H1 (cell line): ENCODE measurements around the gene P3H1. TPM values are rescaled to one million over a fixed set of nuclear protein-coding genes. Genes with fewer than 3 reads are reported as not detected.

Experiments used
- CTCF ChIP-seq, 3 experiments: IDR thresholded peaks; 1 replicate in 2 of 3; 2 replicates in 1 of 3; pipeline versions ENCODE4 v1.5.1 to v1.6.1; 2011; ENCODE audit warnings: low read length in 3 of 3, mild to moderate bottlenecking in 3 of 3, inconsistent platforms in 2 of 3, low read depth in 1 of 3, moderate library complexity in 1 of 3; ENCODE audit not compliant: insufficient read depth in 1 of 3; ENCODE audit errors: control extremely low read depth in 1 of 3
- HDAC2 ChIP-seq, 2 experiments: fragments of 300-600 bp in 1 of 2; sonication (generic) in 1 of 2; IDR thresholded peaks; 2 replicates each; pipeline ENCODE4 v1.6.1; 2011 to 2012; ENCODE audit warnings: low read depth in 2 of 2, low read length in 2 of 2, mild to moderate bottlenecking in 2 of 2, moderate library complexity in 2 of 2, borderline replicate concordance in 1 of 2, inconsistent platforms in 1 of 2
- SP4 ChIP-seq: IDR thresholded peaks from 2 replicates; pipeline ENCODE4 v1.6.1; 2012; ENCODE audit warnings: low read length, inconsistent platforms
- polyA plus RNA-seq, 7 experiments: library from polyadenylated mRNA; depleted of rRNA in 3 of 7; stranded (reverse) in 5 of 7; unstranded in 2 of 7; fragments of >200 nt in 5 of 7; fragments of 200-250 nt in 2 of 7; gene quantifications; 1 replicate in 5 of 7; 2 replicates in 1 of 7; 4 replicates in 1 of 7; pipeline versions ENCODE4 v1.2.1 to v1.2.3, GENCODE V29; 2011 to 2013; ENCODE audit warnings: missing spikeins in 2 of 7, mixed read lengths in 2 of 7
- total RNA-seq: library from RNA; stranded (reverse); fragmentation: NEBNext Ultra II Directional; extraction: Animal tissue kit (Norgen Biotek cat#: 25700); gene quantifications from 2 replicates; pipeline ENCODE4 v1.2.1, GENCODE V29; 2021

The P3H1 gene
- total and polyA plus RNA-seq, 2 of the 8 experiments (the other 6 are each of a cell fraction or from before 2014, with no cell fraction given): 58.4 to 87.5 TPM

GRCh38 chr1:42765832-42766740 is 742 bp downstream of the P3H1 start (continued):
- TF ChIP-seq CTCF (IDR thresholded peaks at IDR 0.05; ENCODE audit: control extremely low read depth in 1 of 3, insufficient read depth in 1 of 3, low read depth in 1 of 3, low read length in 3 of 3) (peak; percentile 49 to 61 (median 52)), SP4 (no peak; the same call in 1 of the 2 replicates), HDAC2 (IDR thresholded peaks at IDR 0.05; ENCODE audit: borderline replicate concordance in 1 of 2, low read depth in 2 of 2, low read length in 2 of 2) (peak in 1 of 2 experiments; percentile 42; a peak in 1 of 4 replicates)
